Heart left ventricle (tissue), 16 donors: ENCODE measurements around the gene FAM53A. TPM values are rescaled to one million over a fixed set of nuclear protein-coding genes. Genes with fewer than 3 reads are reported as not detected.

Source experiments
- ATAC-seq, 4 donors: fragments of 200-7000 bp; cut with Tn5 transposase; one replicate each; pipeline ENCODE4 v1.9.1; 2020 to 2022; ENCODE audit warnings: moderate library complexity in 4 of 4, mild to moderate bottlenecking in 3 of 4, moderate number of reproducible peaks in 1 of 4
- DNase-seq, 5 donors: peaks; one replicate each; pipeline ENCODE4 v3.0.0-alpha.2; 2020
- H3K27ac ChIP-seq, 12 donors: fragments of 200-600 bp; sonication (generic) in 4 of 12; one replicate each; pipeline versions ENCODE4 v1.5.0 to v1.8.0; 2016 to 2022; ENCODE audit warnings: mild to moderate bottlenecking in 2 of 12
- H3K27me3 ChIP-seq, 9 donors: fragments of 200-600 bp; sonication (generic) in 2 of 9; one replicate each; pipeline versions ENCODE4 v1.5.1 to v1.8.0; 2016 to 2022; ENCODE audit warnings: mild to moderate bottlenecking in 3 of 9
- H3K36me3 ChIP-seq, 9 donors: fragments of 200-600 bp; sonication (generic) in 2 of 9; one replicate each; pipeline versions ENCODE4 v1.5.0 to v1.8.0; 2018 to 2022; ENCODE audit warnings: mild to moderate bottlenecking in 2 of 9
- H3K4me1 ChIP-seq, 12 donors: fragments of 200-600 bp; sonication (generic) in 4 of 12; one replicate each; pipeline versions ENCODE4 v1.5.0 to v1.8.0; 2016 to 2022; ENCODE audit warnings: mild to moderate bottlenecking in 3 of 12
- H3K4me3 ChIP-seq, 12 donors: fragments of 200-600 bp; sonication (generic) in 4 of 12; one replicate each; pipeline versions ENCODE4 v1.5.0 to v1.8.0; 2017 to 2022; ENCODE audit warnings: mild to moderate bottlenecking in 9 of 12, moderate library complexity in 4 of 12
- H3K9me3 ChIP-seq, 12 donors: fragments of 200-600 bp; sonication (generic) in 4 of 12; one replicate each; pipeline versions ENCODE4 v1.5.0 to v1.8.0; 2016 to 2022; ENCODE audit warnings: mild to moderate bottlenecking in 1 of 12
- CTCF ChIP-seq, 12 donors: fragments of 200-600 bp; sonication (generic) in 4 of 12; IDR thresholded peaks; one replicate each; pipeline versions ENCODE4 v1.5.0 to v1.8.0; 2018 to 2022; ENCODE audit warnings: antibody characterized with exemption in 12 of 12, mild to moderate bottlenecking in 5 of 12
- POLR2A ChIP-seq, 2 donors: fragments of 450-650 bp; IDR thresholded peaks; one replicate each; pipeline ENCODE4 v1.6.1; 2017; ENCODE audit warnings: antibody characterized with exemption in 2 of 2, mild to moderate bottlenecking in 2 of 2, moderate library complexity in 2 of 2
- WGBS, 4 donors: extraction: QIAGEN DNeasy Blood & Tissue Kit in 2 of 4; methylation state at CpG; one replicate each; pipeline versions ENCODE4 v1.1.5 to v1.1.7; 2013 to 2018; 5-methylcytosine and 5-hydroxymethylcytosine counted together
- intact Hi-C, 10 donors: fragments of 100-400 bp; cut with DNase I; formaldehyde crosslinking; loops; one replicate each; pipeline versions ENCODE4 v1.11.1 to v1.14.2; 2022
- long read RNA-seq, 3 donors: library from polyadenylated mRNA; unstranded; transcript quantifications; one replicate each; pipeline ENCODE4 v2.0.0, GENCODE V29; 2020 to 2021
- polyA plus RNA-seq, 2 donors: library from polyadenylated mRNA; stranded (reverse); fragments of 200-250 nt; gene quantifications; one replicate each; pipeline ENCODE4 v1.2.3, GENCODE V29; 2013
- total RNA-seq, 9 donors: library from RNA; depleted of rRNA in 2 of 9; stranded (reverse); fragments of >200 nt in 2 of 9; fragmentation: NEBNext Ultra II Directional in 3 of 9; extraction: Animal tissue kit (Norgen Biotek cat#: 25700) in 3 of 9; gene quantifications; one replicate each; pipeline versions ENCODE4 v1.1.0 to v1.2.4, GENCODE V29; 2016 to 2023
- donor health status: ischemic (EF 13 %, LVEDD 7.1; RV severe dilation, severe dysfunction).
- donor health status: healthy with polysubstance abuse.
- donor health status: DM: no; HTN: yes; CAD: no.
- donor health status: DM: no; HTN: no; CAD: no.
- donor health status: ischemic (EF 25% LVEDD 6.9; RV normal size, moderate dysfunction).
- donor health status: ischemic (EF 25% LVEDD 5.7; RV mildly dilated, moderate dysfunction).
- donor health status: healthy.
- donor health status: DM: yes; HTN: yes; CAD: no.
- donor health status: ischemic (EF 35%, LVEDD 5.7; RV mildly dilated, moderate dysfunction).
- donor health status: nonischemic (EF 11% LVEDD 7.7; RV severe dilation, severe dysfunction).
- donor health status: DM: yes; HTN: yes; CAD: no.
- donor health status: PGD.
- donor health status: ischemic (EF 29% LVEDD 5.4; RV normal size, mild dysfunction).
- donor health status: nonischemic (EF 23%, LVEDD 6.1; RV moderate dilation, normal function).

Gene FAM53A
- total RNA-seq: 1 to 10 TPM in 4 of 9 donors, under 1 TPM in 5; 0.42 to 2.3 (median 0.99) TPM
- polyA plus RNA-seq: 1 to 10 TPM in 1 of 2 donors, under 1 TPM in 1; 0.88 to 1.4 TPM
- long read RNA-seq, donor 1, partial matches to known transcripts: 0 of 1 reads
- long read RNA-seq, donor 1, other reads (novel, unspliced or antisense): 1 of 1 reads
- long read RNA-seq, donor 2, partial matches to known transcripts: 1 of 9 reads
- long read RNA-seq, donor 2, other reads (novel, unspliced or antisense): 8 of 9 reads
- long read RNA-seq, donor 3, partial matches to known transcripts: 0 of 3 reads
- long read RNA-seq, donor 3, other reads (novel, unspliced or antisense): 1 of 3 reads

- Histone ChIP-seq H3K36me3 (no peaks in the 10 kb centered on the region), H3K27me3 (no peaks in the 10 kb centered on the region), H3K9me3 (no peaks in the 10 kb centered on the region), H3K4me3 (peak within 1 kb of the TSS; percentile 33 to 87 (median 67)), H3K4me1 (peaks cover 0 to 18% (median 6%) of the 10 kb centered on the region in 12 donors), H3K27ac (peak within 1 kb of the TSS in 11 of 12 donors; percentile 34 to 89 (median 70))
- WGBS, 4 donors: 1 to 4% (median 1%) methylated on average over 28 to 118 of the region's 118 CpGs
- intact Hi-C loops: loop anchor here in 1 of 10 donors (5.0 kb wide), 1 partner anchor 33 kb away; no protein-coding TSS in a partner anchor
- no peak for TF ChIP-seq CTCF (IDR thresholded peaks at IDR 0.05)
- TF ChIP-seq POLR2A (IDR thresholded peaks at IDR 0.05): peak in 1 of 2 donors; percentile 39
- DNase-seq (peak; percentile 90 to 96 (median 91)), ATAC-seq (peak; percentile 79 to 97 (median 94))
Measured at GRCh38 chr4:1683736-1684505, at the start of gene FAM53A. TSS of gene FAM53A (minus strand) at chr4:1684313. CDS start at chr4:1668741, 15,572 bp downstream.

- WGBS, 4 donors: 94 to 96% (median 94%) methylated on average over 9 to 10 of the region's 10 CpGs
- DNase-seq (no peak), ATAC-seq (no peak)
- Histone ChIP-seq H3K36me3 (peaks cover 0 to 88% (median 49%) of the 10 kb centered on the region in 9 donors), H3K27ac (no peak overlapping the region), H3K4me1 (peaks cover 0 to 25% (median 10%) of the 10 kb centered on the region in 12 donors), H3K9me3 (peaks cover 0 to 7% (median 0%) of the 10 kb centered on the region in 12 donors), H3K4me3 (no peak overlapping the region), H3K27me3 (no peaks in the 10 kb centered on the region)
- TF ChIP-seq CTCF (IDR thresholded peaks at IDR 0.05) (no peak), POLR2A (IDR thresholded peaks at IDR 0.05) (no peak)
- intact Hi-C loops: no loop called here
Measured at GRCh38 chr4:1732911-1733310, 48.8 kb upstream of the FAM53A start.

GRCh38 chr4:1731180-1731579 lies 47.1 kb upstream of the FAM53A start:
- no peaks in the 10 kb centered on the region for H3K9me3 ChIP-seq
- TF ChIP-seq POLR2A (IDR thresholded peaks at IDR 0.05) (no peak), CTCF (IDR thresholded peaks at IDR 0.05) (no peak)
- WGBS, 4 donors: 96 to 97% (median 97%) methylated on average over 9 to 10 of the region's 10 CpGs
- ATAC-seq (no peak), DNase-seq (no peak)
- peaks cover 4 to 42% (median 22%) of the 10 kb centered on the region in 12 donors for H3K4me1 ChIP-seq
- intact Hi-C loops: no loop called here
- no peak overlapping the region for H3K4me3 ChIP-seq
- H3K27me3 ChIP-seq: no peaks in the 10 kb centered on the region
- H3K27ac ChIP-seq: no peak overlapping the region
- H3K36me3 ChIP-seq: peaks cover 0 to 77% (median 42%) of the 10 kb centered on the region in 9 donors
